A549 (cell line): Measurements from ENCODE around the gene SH2B3.

ENCODE experiments used
- ELK1 ChIP-seq: fragments of 150-350 bp; IDR thresholded peaks from 2 replicates; pipeline ENCODE4 v1.6.1; 2014; ENCODE audit warnings: low read depth, mild to moderate bottlenecking, low read length
- MAFK ChIP-seq: fragments of 450-650 bp; IDR thresholded peaks from 2 replicates; pipeline ENCODE4 v1.6.1; 2014; ENCODE audit not compliant: partially characterized antibody
- MAX ChIP-seq: IDR thresholded peaks from 2 replicates; pipeline ENCODE4 v1.6.1; 2012
- TF ChIP-seq, protein P1 (sequence below): fragments of >200 bp; sonication (Bioruptor Twin); formaldehyde crosslinking; IDR thresholded peaks from 3 replicates; pipeline ENCODE4 v1.5.1; 2016

DNA sequence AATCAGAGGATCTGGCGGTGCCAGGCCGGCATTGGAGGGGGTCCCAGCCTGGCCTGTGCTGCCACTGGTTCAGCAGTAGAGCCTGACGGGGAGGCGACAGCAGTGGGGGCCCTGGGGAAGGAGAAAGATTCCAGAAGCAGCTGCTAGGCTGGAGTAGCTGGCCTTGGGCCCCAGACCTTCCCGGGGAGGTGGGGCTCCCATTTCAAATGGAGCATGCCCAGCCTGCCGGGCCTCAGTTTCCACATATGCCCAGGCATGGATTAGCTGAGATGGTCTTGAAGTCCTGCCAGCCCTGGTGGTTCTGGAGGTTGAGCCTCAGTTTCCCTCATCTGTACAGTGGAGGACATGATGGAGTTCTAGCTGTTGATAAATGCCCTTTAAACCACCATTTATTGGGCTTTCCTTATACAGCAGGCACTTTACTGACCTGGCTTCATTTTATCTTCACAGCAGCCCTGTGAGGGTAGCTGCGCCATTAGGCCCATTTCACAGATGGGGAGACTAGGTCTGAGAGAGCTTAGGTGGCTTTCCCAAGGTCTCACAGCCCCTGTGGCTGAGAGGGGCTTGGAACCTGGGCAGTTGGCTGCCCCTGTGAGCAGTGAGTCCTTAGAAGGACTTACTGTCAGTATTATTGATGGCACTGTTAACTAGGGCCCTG lies 21.8 kb downstream of the SH2B3 start:
- TF ChIP-seq MAX (no peak), MAFK (no peak), ELK1 (no peak)
- TF ChIP-seq, protein P1, sequence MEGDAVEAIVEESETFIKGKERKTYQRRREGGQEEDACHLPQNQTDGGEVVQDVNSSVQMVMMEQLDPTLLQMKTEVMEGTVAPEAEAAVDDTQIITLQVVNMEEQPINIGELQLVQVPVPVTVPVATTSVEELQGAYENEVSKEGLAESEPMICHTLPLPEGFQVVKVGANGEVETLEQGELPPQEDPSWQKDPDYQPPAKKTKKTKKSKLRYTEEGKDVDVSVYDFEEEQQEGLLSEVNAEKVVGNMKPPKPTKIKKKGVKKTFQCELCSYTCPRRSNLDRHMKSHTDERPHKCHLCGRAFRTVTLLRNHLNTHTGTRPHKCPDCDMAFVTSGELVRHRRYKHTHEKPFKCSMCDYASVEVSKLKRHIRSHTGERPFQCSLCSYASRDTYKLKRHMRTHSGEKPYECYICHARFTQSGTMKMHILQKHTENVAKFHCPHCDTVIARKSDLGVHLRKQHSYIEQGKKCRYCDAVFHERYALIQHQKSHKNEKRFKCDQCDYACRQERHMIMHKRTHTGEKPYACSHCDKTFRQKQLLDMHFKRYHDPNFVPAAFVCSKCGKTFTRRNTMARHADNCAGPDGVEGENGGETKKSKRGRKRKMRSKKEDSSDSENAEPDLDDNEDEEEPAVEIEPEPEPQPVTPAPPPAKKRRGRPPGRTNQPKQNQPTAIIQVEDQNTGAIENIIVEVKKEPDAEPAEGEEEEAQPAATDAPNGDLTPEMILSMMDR: no peak
